Prostate gland (tissue), 2 donors: Measurements from ENCODE around the gene TRIM37.

Experiments
- CTCF ChIP-seq, 4 experiments: fragments of 200-600 bp in 2 of 4; fragments of 450-650 bp in 2 of 4; sonication (generic) in 2 of 4; IDR thresholded peaks; 1 replicate in 3 of 4; 2 replicates in 1 of 4; pipeline ENCODE4 v1.5.1; 2016 to 2019; ENCODE audit warnings: antibody characterized with exemption in 4 of 4, mild to moderate bottlenecking in 2 of 4, moderate library complexity in 2 of 4
- POLR2A ChIP-seq: fragments of 450-650 bp; IDR thresholded peaks from one replicate; pipeline ENCODE4 v1.6.1; 2016; ENCODE audit warnings: antibody characterized with exemption, mild to moderate bottlenecking
- POLR2AphosphoS5 ChIP-seq: sonication (generic); formaldehyde crosslinking; IDR thresholded peaks from one replicate; pipeline ENCODE4 v1.6.1; 2017; ENCODE audit warnings: antibody characterized with exemption

GRCh38 chr17:59067340-59067739, 39.3 kb downstream of the TRIM37 start:
- TF ChIP-seq CTCF (IDR thresholded peaks at IDR 0.05) (no peak), POLR2A (no peak), POLR2AphosphoS5 (no peak)
